Measurements from ENCODE around the gene C17orf75. TPM values are rescaled to one million over a fixed set of nuclear protein-coding genes. Genes with fewer than 3 reads are reported as not detected.
A peak's percentile ranks its signal among the peaks of the same experiment; 100 is the strongest.

C17orf75 gene
- total and polyA plus RNA-seq, 2 experiments from 2014 or later, result 16.0 to 25.7 TPM

GRCh38 chr17:32349854-32350665, 8.1 kb upstream of the C17orf75 start, which contains the start of gene ZNF207:
ZNF207 (plus strand) TSS chr17:32350157; CDS start chr17:32350286, 129 bp downstream.
- TF ChIP-seq, protein P1, sequence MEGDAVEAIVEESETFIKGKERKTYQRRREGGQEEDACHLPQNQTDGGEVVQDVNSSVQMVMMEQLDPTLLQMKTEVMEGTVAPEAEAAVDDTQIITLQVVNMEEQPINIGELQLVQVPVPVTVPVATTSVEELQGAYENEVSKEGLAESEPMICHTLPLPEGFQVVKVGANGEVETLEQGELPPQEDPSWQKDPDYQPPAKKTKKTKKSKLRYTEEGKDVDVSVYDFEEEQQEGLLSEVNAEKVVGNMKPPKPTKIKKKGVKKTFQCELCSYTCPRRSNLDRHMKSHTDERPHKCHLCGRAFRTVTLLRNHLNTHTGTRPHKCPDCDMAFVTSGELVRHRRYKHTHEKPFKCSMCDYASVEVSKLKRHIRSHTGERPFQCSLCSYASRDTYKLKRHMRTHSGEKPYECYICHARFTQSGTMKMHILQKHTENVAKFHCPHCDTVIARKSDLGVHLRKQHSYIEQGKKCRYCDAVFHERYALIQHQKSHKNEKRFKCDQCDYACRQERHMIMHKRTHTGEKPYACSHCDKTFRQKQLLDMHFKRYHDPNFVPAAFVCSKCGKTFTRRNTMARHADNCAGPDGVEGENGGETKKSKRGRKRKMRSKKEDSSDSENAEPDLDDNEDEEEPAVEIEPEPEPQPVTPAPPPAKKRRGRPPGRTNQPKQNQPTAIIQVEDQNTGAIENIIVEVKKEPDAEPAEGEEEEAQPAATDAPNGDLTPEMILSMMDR (IDR thresholded peaks at IDR 0.05; ENCODE audit: poor library complexity), result no peak
- TF ChIP-seq EZH2 (IDR thresholded peaks at IDR 0.05; ENCODE audit: borderline replicate concordance) (no peak), EZH2phosphoT487 (IDR thresholded peaks at IDR 0.05; ENCODE audit: low read depth, severe bottlenecking, unreplicated experiment) (no peak)
- Histone ChIP-seq H4K20me1 (ENCODE audit: insufficient read depth, poor library complexity, severe bottlenecking) (peaks cover 43% of the 10 kb centered on the region), H3K4me2 (peak within 1 kb of the TSS; percentile 89), H3K27me3 (no peaks in the 10 kb centered on the region), H3K27ac (peak within 1 kb of the TSS; percentile 99), H3K4me1 (ENCODE audit: insufficient read depth) (peaks cover 20% of the 10 kb centered on the region), H3K9me3 (ENCODE audit: low read depth) (no peaks in the 10 kb centered on the region), H2AFZ (peak within 1 kb of the TSS; percentile 90), H3K4me3 (peak within 1 kb of the TSS; percentile 69), H3K9me2 (replicated peaks; ENCODE audit: insufficient read depth) (no peaks in the 10 kb centered on the region), H3K36me3 (replicated peaks; ENCODE audit: insufficient read depth, low read depth) (peaks cover 5% of the 10 kb centered on the region), H3K79me2 (peaks cover 57% of the 10 kb centered on the region)
- WGBS (ENCODE audit: low lambda C conversion rate, missing lambda C conversion rate), result 1% methylated on average over 47 of the region's 47 CpGs
- peak; percentile 99 for DNase-seq (ENCODE audit: low spot score)

- peak overlapping the region; percentile 69 for H3K4me3 ChIP-seq
- peaks cover 52% of the 10 kb centered on the region for H3K79me2 ChIP-seq
- H4K20me1 ChIP-seq (ENCODE audit: insufficient read depth, poor library complexity, severe bottlenecking), result peaks cover 37% of the 10 kb centered on the region
- WGBS (ENCODE audit: low lambda C conversion rate, missing lambda C conversion rate), result 29% methylated on average over 15 of the region's 15 CpGs
- H3K27ac ChIP-seq, result peak overlapping the region; percentile 99
- H3K4me2 ChIP-seq, result peak overlapping the region; percentile 77
- H3K4me1 ChIP-seq (ENCODE audit: insufficient read depth), result peaks cover 17% of the 10 kb centered on the region
- H3K36me3 ChIP-seq (replicated peaks; ENCODE audit: insufficient read depth, low read depth), result peaks cover 5% of the 10 kb centered on the region
- no peak for TF ChIP-seq EZH2 (IDR thresholded peaks at IDR 0.05; ENCODE audit: borderline replicate concordance)
- no peak for TF ChIP-seq EZH2phosphoT487 (IDR thresholded peaks at IDR 0.05; ENCODE audit: low read depth, severe bottlenecking, unreplicated experiment)
- TF ChIP-seq, protein P1 (IDR thresholded peaks at IDR 0.05; ENCODE audit: poor library complexity), result no peak
- H3K27me3 ChIP-seq, result no peaks in the 10 kb centered on the region
- H3K9me2 ChIP-seq (replicated peaks; ENCODE audit: insufficient read depth), result no peaks in the 10 kb centered on the region
- H3K9me3 ChIP-seq (ENCODE audit: low read depth), result no peaks in the 10 kb centered on the region
- H2AFZ ChIP-seq, result peak overlapping the region; percentile 90
- peak; percentile 33 for DNase-seq (ENCODE audit: low spot score)
These were observed 7.5 kb upstream of the C17orf75 start for GRCh38 chr17:32349503-32349853.

- no peaks in the 10 kb centered on the region for H3K27me3 ChIP-seq
- WGBS (ENCODE audit: low lambda C conversion rate, missing lambda C conversion rate), result 88% methylated on average over 2 of the region's 2 CpGs
- no peak overlapping the region for H3K4me3 ChIP-seq
- H3K9me2 ChIP-seq (replicated peaks; ENCODE audit: insufficient read depth), result no peaks in the 10 kb centered on the region
- no peak overlapping the region for H3K27ac ChIP-seq
- H3K36me3 ChIP-seq (replicated peaks; ENCODE audit: insufficient read depth, low read depth), result peaks cover 5% of the 10 kb centered on the region
- peaks cover 16% of the 10 kb centered on the region for H3K4me1 ChIP-seq (ENCODE audit: insufficient read depth)
- peaks cover 27% of the 10 kb centered on the region for H4K20me1 ChIP-seq (ENCODE audit: insufficient read depth, poor library complexity, severe bottlenecking)
- no peak overlapping the region for H2AFZ ChIP-seq
- H3K79me2 ChIP-seq, result peaks cover 41% of the 10 kb centered on the region
- H3K9me3 ChIP-seq (ENCODE audit: low read depth), result no peaks in the 10 kb centered on the region
- TF ChIP-seq, protein P1 (IDR thresholded peaks at IDR 0.05; ENCODE audit: poor library complexity), result no peak
- TF ChIP-seq EZH2phosphoT487 (IDR thresholded peaks at IDR 0.05; ENCODE audit: low read depth, severe bottlenecking, unreplicated experiment) (no peak), EZH2 (IDR thresholded peaks at IDR 0.05; ENCODE audit: borderline replicate concordance) (no peak)
- peak overlapping the region; percentile 34 for H3K4me2 ChIP-seq
- DNase-seq (ENCODE audit: low spot score), result no peak
These were observed 6.5 kb upstream of the C17orf75 start for GRCh38 chr17:32348483-32348800.
